Thymus (tissue), 11 donors: ENCODE measurements around the gene GPR155. TPM values are rescaled to one million over a fixed set of nuclear protein-coding genes. Genes with fewer than 3 reads are reported as not detected.
"Not testable (repeated sequence)": the region's sequence is repeated elsewhere in the genome, so short reads cannot be mapped to it uniquely, and the experiment has no call there.

Experiments
- DNase-seq, 9 donors: peaks; one replicate each; pipeline ENCODE4 v3.0.0-alpha.2; 2013; ENCODE audit warnings: low spot score in 9 of 9, low read depth in 6 of 9, missing footprints in 1 of 9
- H3K27ac ChIP-seq, 2 donors: one replicate each; pipeline ENCODE4 v1.5.1; 2013; ENCODE audit warnings: control low read depth in 1 of 2, low read depth in 1 of 2, low read length in 1 of 2, mild to moderate bottlenecking in 1 of 2, moderate library complexity in 1 of 2
- H3K27me3 ChIP-seq, 2 donors: one replicate each; pipeline ENCODE4 v1.5.1; 2013; ENCODE audit warnings: low read length in 1 of 2; ENCODE audit not compliant: control insufficient read depth in 2 of 2, insufficient read depth in 1 of 2
- H3K36me3 ChIP-seq, 2 donors: one replicate each; pipeline ENCODE4 v1.5.1; 2013; ENCODE audit warnings: low read length in 1 of 2, mild to moderate bottlenecking in 1 of 2, moderate library complexity in 1 of 2; ENCODE audit not compliant: control insufficient read depth in 2 of 2, insufficient read depth in 2 of 2
- H3K4me1 ChIP-seq, 2 donors: one replicate each; pipeline ENCODE4 v1.5.1; 2013; ENCODE audit warnings: low read length in 2 of 2; ENCODE audit not compliant: control insufficient read depth in 2 of 2, insufficient read depth in 2 of 2
- H3K4me3 ChIP-seq, 2 donors: one replicate each; pipeline ENCODE4 v1.5.1; 2013; ENCODE audit warnings: low read length in 2 of 2, control low read depth in 1 of 2, mild to moderate bottlenecking in 1 of 2
- H3K9me3 ChIP-seq, 2 donors: one replicate each; pipeline ENCODE4 v1.5.1; 2013; ENCODE audit warnings: low read length in 1 of 2, mild to moderate bottlenecking in 1 of 2; ENCODE audit not compliant: control insufficient read depth in 2 of 2, insufficient read depth in 1 of 2
- WGBS: extraction: QIAGEN DNeasy Blood & Tissue Kit; methylation state at CpG from one replicate; pipeline ENCODE4 v1.1.7; 2013; 5-methylcytosine and 5-hydroxymethylcytosine counted together
- polyA plus RNA-seq: library from polyadenylated mRNA; stranded (reverse); fragments of 200-250 nt; gene quantifications from one replicate; pipeline ENCODE4 v1.2.3, GENCODE V29; 2013
- total RNA-seq: library from RNA; stranded (reverse); fragments of 120-200 nt; gene quantifications from one replicate; pipeline ENCODE4 v1.2.4, GENCODE V29; 2013
- donor health status: healthy.

GPR155 gene
- total and polyA plus RNA-seq, 2 donors, result 2.1 to 3.0 TPM

DNA sequence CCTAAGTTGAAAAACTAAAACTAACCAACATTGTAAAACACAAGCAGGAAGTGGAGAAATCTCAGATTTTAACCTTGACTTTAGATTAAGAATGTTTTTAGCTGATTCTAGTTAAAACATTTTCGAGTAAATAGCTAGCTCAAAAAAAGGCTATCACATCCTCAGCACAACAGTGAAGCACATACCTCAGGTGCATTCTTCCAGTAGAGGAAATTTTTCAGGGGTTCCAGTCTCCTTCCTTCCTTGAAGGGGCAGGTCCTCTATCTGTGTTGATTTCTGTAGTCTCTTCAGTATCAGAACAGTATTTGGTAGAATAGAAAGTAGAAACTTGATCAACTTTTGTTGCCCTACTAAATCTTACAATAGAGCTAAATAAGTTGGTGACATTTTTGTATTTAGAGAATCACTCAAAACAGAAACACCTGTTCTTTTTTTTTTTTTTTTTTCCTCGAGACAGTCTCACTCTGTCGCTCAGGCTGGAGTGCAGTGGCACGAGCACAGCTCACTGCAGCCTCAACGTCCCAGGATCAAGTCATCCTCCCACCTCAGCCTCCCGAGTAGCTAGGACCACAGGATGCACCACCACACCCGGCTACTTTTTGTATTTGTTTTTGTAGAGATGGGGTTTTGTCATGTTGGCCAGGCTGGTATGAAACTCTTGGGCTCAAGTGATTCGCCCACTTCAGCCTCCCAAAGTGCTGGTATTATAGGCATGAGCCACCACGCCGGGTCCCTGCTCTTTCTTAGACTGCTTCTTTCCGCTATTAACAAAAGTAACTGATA, 6.9 kb upstream of the GPR155 start:
- H3K4me1 ChIP-seq, result peaks cover 4 to 19% of the 10 kb centered on the region in 2 donors
- no peaks in the 10 kb centered on the region for H3K9me3 ChIP-seq
- H3K27me3 ChIP-seq, result no peaks in the 10 kb centered on the region
- H3K36me3 ChIP-seq, result no peaks in the 10 kb centered on the region
- WGBS, result 68% methylated on average over 11 of the region's 11 CpGs
- H3K4me3 ChIP-seq, result no peak overlapping the region
- peak overlapping the region; percentile 83 to 87 for H3K27ac ChIP-seq
- no peak for DNase-seq

GRCh38 chr2:174492963-174493431, 6.2 kb upstream of the GPR155 start:
- Histone ChIP-seq H3K4me1 (peaks cover 4 to 19% of the 10 kb centered on the region in 2 donors), H3K4me3 (peak overlapping the region in 1 of 2 donors; percentile 11), H3K9me3 (no peaks in the 10 kb centered on the region), H3K36me3 (no peaks in the 10 kb centered on the region), H3K27ac (peak overlapping the region; percentile 71 to 83), H3K27me3 (no peaks in the 10 kb centered on the region)
- DNase-seq, result peak in 5 of 9 donors; percentile 38 to 82 (median 48)
- 30% methylated on average over 7 of the region's 7 CpGs for WGBS

DNA sequence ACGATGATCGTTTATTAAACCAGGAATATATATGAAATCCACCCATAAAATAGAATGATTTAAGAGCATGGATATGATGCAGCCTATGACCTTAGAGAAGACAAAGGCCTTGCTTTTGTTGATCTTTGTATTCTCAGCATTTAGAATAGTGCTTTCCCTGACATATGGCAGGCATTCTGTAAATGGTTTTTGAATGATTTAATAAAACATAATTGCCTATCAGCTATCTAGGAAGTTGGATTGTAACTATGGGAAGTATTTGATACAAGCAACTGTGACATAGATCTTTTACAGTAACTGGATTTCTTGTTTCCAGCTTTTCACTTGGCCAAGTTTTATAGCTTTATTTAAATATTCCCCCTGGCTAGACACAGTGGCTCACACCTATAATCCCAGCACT, 5.1 kb upstream of the GPR155 start:
- H3K9me3 ChIP-seq, result no peaks in the 10 kb centered on the region
- DNase-seq, result no peak
- 97% methylated on average over 2 of the region's 2 CpGs for WGBS
- no peaks in the 10 kb centered on the region for H3K27me3 ChIP-seq
- peaks cover 4 to 19% of the 10 kb centered on the region in 2 donors for H3K4me1 ChIP-seq
- H3K27ac ChIP-seq, result no peak overlapping the region
- no peaks in the 10 kb centered on the region for H3K36me3 ChIP-seq
- H3K4me3 ChIP-seq, result no peak overlapping the region

GRCh38 chr2:174490051-174490450, 3.2 kb upstream of the GPR155 start:
- WGBS, result 79% methylated on average over 3 of the region's 3 CpGs
- Histone ChIP-seq H3K9me3 (no peaks in the 10 kb centered on the region), H3K4me3 (no peak overlapping the region), H3K27ac (peak overlapping the region in 1 of 2 donors; percentile 14), H3K4me1 (peaks cover 9 to 28% of the 10 kb centered on the region in 2 donors), H3K36me3 (no peaks in the 10 kb centered on the region), H3K27me3 (peaks cover 0 to 2% of the 10 kb centered on the region in 2 donors)
- peak in 1 of 9 donors; percentile 25 for DNase-seq

- not testable (repeated sequence) for H3K4me3 ChIP-seq, H3K27me3 ChIP-seq, H3K9me3 ChIP-seq, H3K36me3 ChIP-seq
- H3K4me1 ChIP-seq, result peaks cover 9 to 26% of the 10 kb centered on the region in 2 donors
- peak in 1 of 9 donors; percentile 30 for DNase-seq
- 94% methylated on average over 7 of the region's 10 CpGs for WGBS
- peak overlapping the region in 1 of 2 donors; percentile 14 for H3K27ac ChIP-seq
Observed at GRCh38 chr2:174489520-174489919, 2.7 kb upstream of the GPR155 start.

- Histone ChIP-seq H3K27me3 (peaks cover 0 to 2% of the 10 kb centered on the region in 2 donors), H3K27ac (no peak overlapping the region), H3K4me3 (peak overlapping the region in 1 of 2 donors; percentile 80), H3K4me1 (peaks cover 5 to 14% of the 10 kb centered on the region in 2 donors), H3K36me3 (no peaks in the 10 kb centered on the region), H3K9me3 (no peaks in the 10 kb centered on the region)
- DNase-seq, result no peak
- 98% methylated on average over 8 of the region's 8 CpGs for WGBS
Observed at GRCh38 chr2:174487820-174488162, 962 bp upstream of the GPR155 start.

- Histone ChIP-seq H3K27me3 (peaks cover 0 to 2% of the 10 kb centered on the region in 2 donors), H3K9me3 (no peaks in the 10 kb centered on the region), H3K4me1 (peaks cover 5 to 11% of the 10 kb centered on the region in 2 donors), H3K4me3 (peak overlapping the region; percentile 74 to 80), H3K36me3 (no peaks in the 10 kb centered on the region), H3K27ac (peak overlapping the region; percentile 44 to 77)
- 5% methylated on average over 36 of the region's 36 CpGs for WGBS
- DNase-seq, result peak; percentile 89 to 98 (median 96)
Observed at GRCh38 chr2:174487108-174487819, 435 bp upstream of the GPR155 start.

- DNase-seq, result peak in 2 of 9 donors; percentile 32 to 47
- H3K4me3 ChIP-seq, result peak overlapping the region; percentile 74 to 80
- H3K27me3 ChIP-seq, result peaks cover 0 to 2% of the 10 kb centered on the region in 2 donors
- H3K36me3 ChIP-seq, result no peaks in the 10 kb centered on the region
- H3K9me3 ChIP-seq, result no peaks in the 10 kb centered on the region
- WGBS, result 8% methylated on average over 23 of the region's 23 CpGs
- H3K4me1 ChIP-seq, result peaks cover 5 to 11% of the 10 kb centered on the region in 2 donors
- peak overlapping the region in 1 of 2 donors; percentile 81 for H3K27ac ChIP-seq
Observed at GRCh38 chr2:174485788-174486562, 854 bp downstream of the GPR155 start.
